GM18505 (cell line): Measurements from ENCODE around the gene PRSS57.

Experiments used
- ATAC-seq: cut with Tn5 transposase; IDR thresholded peaks from one replicate; pipeline ENCODE4 v1.9.1; 2021; ENCODE audit not compliant: unreplicated experiment
- POLR2A ChIP-seq: IDR thresholded peaks from 4 replicates; pipeline ENCODE4 v1.6.1; 2011; ENCODE audit warnings: borderline replicate concordance; ENCODE audit not compliant: insufficient read depth, insufficient read length; ENCODE audit errors: extremely low read depth

Gene PRSS57

GRCh38 chr19:652467-653389 is 42.5 kb downstream of the PRSS57 start:
- ATAC-seq: no peak

GRCh38 chr19:651991-652390 is 43.3 kb downstream of the PRSS57 start:
- TF ChIP-seq POLR2A: no peak

More at GRCh38 chr19:652467-653389, 42.5 kb downstream of the PRSS57 start:
- no peak for TF ChIP-seq POLR2A

GRCh38 chr19:651114-651818 is 44.0 kb downstream of the PRSS57 start:
- no peak for ATAC-seq
- no peak for TF ChIP-seq POLR2A

More at GRCh38 chr19:651991-652390, 43.3 kb downstream of the PRSS57 start:
- no peak for ATAC-seq

GRCh38 chr19:650121-650520 is 45.1 kb downstream of the PRSS57 start:
- TF ChIP-seq POLR2A: no peak
- ATAC-seq: no peak

- no peak for ATAC-seq
- no peak for TF ChIP-seq POLR2A
Observed at GRCh38 chr19:648904-649801, 46.1 kb downstream of the PRSS57 start.

- no peak for TF ChIP-seq POLR2A
- no peak for ATAC-seq
Observed at GRCh38 chr19:648305-648704, 46.9 kb downstream of the PRSS57 start.

GRCh38 chr19:647566-648284 is 47.5 kb downstream of the PRSS57 start:
- no peak for TF ChIP-seq POLR2A
- no peak for ATAC-seq

- ATAC-seq: no peak
- no peak for TF ChIP-seq POLR2A
Observed at GRCh38 chr19:646779-647565, 48.3 kb downstream of the PRSS57 start.

- ATAC-seq: no peak
- TF ChIP-seq POLR2A: no peak
Observed at GRCh38 chr19:645912-646778, 49.1 kb downstream of the PRSS57 start.

GRCh38 chr19:644789-645188 is 50.5 kb downstream of the PRSS57 start:
- TF ChIP-seq POLR2A: no peak
- no peak for ATAC-seq

- no peak for TF ChIP-seq POLR2A
- ATAC-seq: no peak
Observed at GRCh38 chr19:644363-644762, 50.9 kb downstream of the PRSS57 start.

- TF ChIP-seq POLR2A: no peak
- ATAC-seq: no peak
Observed at GRCh38 chr19:643736-644135, 51.5 kb downstream of the PRSS57 start.
